HG03025 (cell line): Measurements from ENCODE around the gene CAPN9.
"Not testable (repeated sequence)": the region's sequence is repeated elsewhere in the genome, so short reads cannot be mapped to it uniquely, and the experiment has no call there.

ENCODE experiments used
- ATAC-seq: cut with Tn5 transposase; IDR thresholded peaks from one replicate; pipeline ENCODE4 v1.9.1; 2021; ENCODE audit warnings: mild to moderate bottlenecking, moderate library complexity; ENCODE audit not compliant: unreplicated experiment, low FRiP score

CAPN9 gene

DNA sequence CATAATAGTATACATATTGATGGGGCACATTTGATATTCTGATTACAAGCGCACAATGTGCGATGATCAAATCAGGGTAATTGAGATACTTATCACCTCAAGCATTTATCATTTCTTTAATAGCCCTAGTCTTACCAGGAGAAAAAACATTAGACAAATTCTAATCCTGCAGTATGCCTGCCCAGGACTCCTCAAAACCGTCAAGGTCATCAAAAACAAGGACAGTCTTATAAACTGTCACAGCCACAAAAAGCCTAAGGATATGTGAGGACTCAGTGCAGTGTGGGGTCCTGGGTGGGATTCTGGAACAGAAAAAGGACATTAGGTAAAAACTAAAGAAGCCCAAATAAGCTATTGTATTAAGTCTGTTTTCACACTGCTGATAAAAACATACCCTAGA is 19.1 kb downstream of the CAPN9 start:
- ATAC-seq = no peak

DNA sequence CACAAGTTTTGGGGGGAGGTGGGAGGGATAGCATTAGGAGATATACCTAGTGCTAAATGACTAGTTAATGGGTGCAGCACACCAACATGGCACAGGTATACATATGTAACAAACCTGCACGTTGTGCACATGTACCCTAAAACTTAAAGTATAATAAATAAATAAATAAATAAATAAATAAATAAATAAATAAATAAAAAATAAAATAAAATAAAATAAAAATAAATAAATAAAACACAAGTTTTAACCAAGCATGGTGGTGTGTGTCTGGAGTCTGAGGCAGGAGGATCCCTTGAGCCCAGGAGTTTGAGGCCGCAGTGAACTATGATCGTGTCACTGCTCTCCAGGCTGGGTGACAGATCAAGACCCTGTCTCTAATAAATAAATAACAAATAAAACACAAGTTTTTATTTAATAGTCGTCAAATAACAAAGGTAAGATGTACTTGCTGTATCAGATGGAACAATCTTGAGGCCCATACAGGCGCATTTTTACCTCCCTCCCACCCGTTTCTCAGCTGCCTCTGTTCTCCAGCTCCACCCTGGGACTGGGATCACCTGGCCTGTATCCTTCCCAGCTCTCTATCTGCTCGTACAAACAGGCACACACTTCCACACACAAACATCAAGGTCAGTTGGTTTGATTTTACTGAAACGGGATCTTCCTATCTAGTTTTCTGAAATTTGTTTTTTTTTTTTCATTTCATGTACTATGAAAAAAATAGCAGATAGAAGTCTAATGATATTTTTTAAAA is 20.8 kb downstream of the CAPN9 start:
- ATAC-seq = not testable (repeated sequence)

DNA sequence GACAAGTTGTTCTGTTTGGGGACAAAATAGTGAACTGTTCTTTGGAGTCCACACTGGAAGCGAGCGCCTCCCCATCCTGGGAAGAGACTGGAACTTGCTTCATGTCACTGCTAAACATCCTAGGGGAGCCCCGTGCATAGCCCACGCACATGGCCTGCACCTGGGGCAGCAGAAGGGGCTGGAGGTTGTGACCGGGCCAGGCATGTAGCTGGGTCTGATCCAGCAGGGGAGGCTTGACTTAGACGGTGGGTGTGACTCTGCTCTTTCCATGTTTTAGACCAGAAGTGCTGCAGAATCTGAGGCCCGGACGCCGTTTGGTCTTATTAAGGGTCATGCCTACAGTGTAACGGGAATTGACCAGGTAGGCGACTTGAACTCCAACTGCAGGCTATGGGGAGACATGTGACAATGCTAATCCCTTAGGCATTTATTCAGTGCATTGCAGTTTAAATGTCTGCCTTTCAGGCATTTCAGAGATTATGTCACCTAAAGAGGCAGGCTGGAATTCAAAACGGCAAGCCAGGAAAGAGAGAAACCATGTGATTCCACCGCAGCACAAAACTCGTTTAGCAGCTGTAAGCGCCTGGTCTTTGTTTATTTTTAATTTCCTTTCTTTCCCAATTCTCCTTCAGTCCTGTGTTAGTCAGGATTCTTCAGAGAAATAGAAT is 21.8 kb downstream of the CAPN9 start:
- no peak for ATAC-seq

DNA sequence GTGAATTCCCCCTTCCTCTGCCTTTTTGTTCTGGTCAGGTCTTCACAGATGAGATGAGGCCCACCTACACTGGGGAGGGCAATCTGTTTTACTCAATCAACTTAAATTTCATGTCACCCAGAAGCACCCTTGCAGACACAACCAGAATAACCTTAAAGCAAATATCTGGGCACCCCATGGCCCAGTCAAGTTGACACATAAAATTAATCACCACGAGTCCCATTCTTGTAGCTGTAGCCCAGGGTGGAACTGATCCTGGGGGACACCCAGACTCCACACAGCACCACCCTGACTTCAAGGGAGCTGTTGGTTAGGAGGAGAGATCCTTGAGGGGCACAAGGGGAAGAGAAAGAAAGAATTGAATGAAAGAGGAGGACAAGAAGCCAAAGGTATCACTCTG is 23.1 kb downstream of the CAPN9 start:
- no peak for ATAC-seq

DNA sequence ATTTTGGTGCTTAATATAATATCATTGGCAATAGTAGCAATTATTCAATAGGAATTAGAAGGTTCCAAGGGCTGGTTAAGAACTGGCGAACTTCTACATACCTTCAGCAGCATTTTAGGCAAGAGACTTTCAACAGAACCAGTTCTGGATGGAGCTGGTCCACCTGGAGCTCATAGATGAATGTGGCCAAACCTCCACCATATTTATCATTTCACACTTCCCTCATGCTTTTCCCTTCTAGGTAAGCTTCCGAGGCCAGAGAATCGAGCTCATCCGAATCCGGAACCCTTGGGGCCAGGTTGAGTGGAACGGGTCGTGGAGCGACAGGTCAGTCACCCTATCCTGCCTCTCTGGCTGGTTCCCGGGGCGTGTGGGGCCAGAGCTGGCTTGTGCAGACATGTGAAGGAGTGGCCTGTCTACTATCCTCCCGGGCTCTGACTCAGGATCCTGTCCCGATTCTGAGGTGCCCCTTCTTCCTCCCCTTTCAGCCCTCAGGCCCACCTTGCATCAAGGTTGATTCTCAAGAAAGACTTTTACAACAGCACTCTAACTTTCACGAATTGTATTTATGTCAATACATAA is 24.7 kb downstream of the CAPN9 start:
- no peak for ATAC-seq

DNA sequence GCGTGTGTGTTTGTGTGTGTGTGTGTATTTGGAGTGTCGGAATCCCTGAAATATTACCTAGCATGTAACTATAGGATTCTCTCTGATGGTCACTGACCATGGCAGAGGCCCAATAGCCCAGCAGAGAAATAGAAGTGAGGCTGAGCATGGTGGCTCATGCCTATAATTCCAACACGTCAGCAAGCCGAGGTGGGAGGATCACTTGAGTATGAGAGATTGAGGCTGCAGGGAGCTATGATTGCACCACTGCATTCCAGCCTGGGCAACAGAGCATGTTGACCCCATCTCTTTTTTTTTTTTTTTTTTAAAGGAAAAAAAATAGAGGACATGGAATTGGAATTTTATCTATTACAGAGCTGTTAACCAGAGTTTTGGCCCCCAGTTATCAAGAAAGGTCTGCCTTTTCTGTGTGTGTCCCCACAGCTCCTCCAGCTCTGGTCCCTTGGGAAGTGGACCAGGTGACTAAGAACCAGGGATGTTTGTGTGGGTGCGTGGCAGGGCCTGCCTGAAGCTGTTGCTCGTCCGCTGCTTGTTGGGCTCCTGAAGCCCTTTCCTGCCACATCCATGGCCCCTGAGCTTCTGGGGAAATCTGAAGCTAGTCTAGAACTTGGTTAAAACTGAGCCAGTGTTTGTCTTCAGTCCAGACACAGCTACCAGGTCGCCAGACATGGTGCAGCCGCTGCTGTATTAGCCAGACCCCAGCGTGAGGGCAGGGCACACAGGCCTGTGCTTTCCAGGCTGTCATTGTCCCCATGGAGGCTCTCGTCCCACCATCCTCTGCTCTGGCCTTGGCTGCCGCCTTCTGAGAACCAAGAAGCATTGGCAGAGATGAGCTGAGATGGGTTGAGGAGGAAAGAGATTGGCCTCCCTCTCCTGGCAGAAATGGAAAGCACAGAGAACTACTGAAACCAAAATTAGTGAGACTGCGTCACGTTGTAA is 25.5 kb downstream of the CAPN9 start:
- no peak for ATAC-seq

DNA sequence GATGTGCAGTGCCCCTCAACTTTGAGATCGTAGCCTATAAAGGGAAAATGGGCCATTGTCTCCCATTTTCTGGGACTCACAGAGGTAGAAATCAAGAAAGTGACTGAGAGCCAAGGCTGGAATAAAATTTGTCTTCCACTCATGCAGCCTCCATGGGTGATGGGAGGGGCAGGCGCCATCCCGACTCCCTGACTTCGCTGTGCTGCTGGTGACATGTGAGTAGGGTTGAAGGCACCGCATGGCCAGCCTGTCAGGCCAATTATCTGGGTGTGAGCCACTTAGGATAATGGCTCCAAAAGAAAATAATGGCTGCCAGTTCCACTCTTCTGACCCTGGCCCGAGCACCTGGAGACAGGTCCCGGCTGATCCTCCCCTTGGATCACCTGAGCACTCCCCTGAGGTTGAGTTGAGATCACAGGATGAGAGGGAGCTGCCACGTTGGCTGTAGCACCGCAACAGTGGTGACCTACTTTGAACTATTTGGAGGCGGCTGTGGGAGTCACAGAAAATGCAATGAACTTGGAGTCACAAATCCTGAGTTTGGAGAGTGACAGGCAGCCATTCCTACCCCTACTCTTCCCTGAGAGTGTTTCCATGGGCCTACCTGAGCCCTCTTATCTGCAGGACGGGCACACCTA is 26.3 kb downstream of the CAPN9 start:
- ATAC-seq = no peak

DNA sequence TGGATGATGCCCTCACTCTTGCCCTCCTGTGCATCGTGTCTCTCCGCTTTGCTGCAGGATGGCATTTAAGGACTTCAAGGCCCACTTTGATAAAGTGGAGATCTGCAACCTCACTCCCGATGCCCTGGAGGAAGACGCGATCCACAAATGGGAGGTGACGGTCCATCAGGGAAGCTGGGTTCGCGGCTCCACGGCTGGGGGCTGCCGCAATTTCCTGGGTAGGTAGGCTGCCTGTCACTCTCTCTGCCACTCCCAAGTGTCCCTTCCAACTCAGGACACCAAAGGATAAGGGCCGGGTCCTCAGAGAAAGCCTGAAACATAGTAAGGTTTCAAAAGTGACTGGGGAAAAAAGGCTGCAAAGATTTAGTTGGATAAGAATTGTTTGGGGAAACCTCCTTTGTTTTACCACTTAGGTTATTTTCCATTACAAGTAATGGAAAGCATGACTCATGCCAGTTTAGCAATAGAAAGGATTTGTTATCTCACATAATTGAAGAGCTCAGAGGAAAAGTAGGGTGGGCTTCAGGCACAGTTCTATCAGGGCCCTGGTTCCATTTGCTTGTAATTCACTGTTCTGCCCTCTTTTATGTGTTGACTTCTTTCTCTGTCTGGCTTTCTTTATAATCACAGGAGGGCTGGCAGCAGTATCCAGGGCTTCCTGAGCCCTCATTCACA is 31.9 kb downstream of the CAPN9 start:
- ATAC-seq = no peak

DNA sequence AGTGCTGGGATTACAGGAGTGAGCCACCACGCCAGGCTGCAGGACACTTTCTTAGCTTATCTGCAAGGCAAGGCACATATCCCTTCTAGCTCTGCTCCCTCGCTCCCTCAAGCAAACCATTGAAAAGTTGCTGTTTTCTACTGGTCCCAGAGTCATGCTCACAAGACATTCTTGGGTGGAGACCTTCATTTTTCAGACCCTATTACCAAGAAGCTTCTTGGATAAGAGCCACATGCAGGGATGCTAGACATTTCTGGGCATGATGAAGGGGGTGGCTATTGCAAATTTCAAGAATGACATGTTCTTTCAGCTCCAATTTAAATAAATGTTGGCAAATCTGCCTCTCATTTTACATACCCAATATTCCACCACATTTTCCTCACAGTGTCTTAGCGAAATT is 33.9 kb downstream of the CAPN9 start:
- no peak for ATAC-seq

DNA sequence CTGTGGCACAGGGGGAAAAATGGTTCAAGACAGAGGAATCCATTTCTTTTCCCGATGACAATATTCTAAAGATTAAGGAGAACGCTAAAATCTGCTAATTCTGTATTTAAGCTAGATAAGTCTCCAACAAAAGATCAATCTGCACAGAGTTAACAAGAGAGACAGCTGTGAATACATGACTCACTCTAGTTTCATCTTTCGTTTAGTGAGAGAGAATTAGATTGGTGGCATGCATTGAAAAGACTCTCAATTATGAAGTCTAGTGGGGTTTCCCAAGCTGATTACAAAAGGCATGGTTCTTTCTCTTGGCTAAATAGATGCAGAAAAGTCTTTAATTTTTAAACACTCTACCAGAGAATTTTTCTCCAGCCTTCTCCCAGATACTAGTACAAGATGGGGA is 34.4 kb downstream of the CAPN9 start:
- no peak for ATAC-seq

DNA sequence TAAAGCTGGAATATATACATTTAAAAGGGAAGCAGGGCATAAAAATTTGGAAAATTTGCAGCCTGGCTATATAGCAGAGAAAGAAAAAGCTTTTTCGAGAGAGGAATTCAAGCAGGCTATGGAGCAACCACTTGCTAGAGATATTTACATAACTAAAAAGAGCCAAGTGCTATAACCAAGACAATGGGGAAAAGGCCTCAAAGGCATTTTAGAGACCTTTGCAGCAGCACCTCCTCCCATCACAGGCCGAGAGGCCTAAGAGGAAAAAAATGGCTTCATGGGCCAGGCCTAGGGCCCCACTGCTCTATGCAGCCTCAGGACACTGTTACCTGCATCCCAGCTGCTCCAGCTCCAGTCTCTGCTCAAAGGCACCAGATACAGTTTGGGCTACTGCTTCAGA is 37.0 kb downstream of the CAPN9 start:
- no peak for ATAC-seq

DNA sequence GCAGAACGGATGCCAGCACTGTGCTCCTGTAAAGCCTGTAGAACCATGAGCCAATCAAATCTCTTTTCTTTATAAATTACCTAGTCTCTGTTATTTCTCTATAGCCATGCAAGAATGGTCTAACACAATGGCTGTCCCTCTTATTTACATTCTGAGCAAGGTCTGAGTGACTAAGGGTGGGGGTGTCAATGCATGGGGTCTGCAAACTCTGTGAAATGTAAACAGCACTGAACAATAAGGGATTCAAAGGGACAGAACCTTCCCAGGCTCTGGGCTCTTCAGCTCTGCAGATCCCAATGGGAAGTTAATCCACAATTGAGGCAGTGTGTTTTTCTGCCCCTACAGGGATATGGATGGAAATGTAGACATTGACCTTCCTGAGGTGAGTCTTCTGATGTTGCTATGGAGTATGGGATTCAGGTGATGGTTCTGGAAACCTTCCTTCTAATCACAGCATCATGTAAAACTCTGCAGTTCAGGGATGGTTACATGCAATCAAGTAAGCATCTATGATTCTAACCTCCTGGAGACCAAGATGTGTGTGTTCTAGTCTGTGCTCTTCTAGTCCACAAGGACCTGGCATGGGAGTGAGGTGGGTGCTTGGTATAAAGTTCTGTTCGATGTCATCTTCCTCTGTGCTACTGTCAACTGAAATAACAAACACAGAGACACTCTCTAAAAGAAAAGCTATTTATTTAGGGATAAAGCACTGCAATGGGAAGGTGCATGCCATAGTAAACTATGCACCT is 38.6 kb downstream of the CAPN9 start:
- ATAC-seq = no peak

DNA sequence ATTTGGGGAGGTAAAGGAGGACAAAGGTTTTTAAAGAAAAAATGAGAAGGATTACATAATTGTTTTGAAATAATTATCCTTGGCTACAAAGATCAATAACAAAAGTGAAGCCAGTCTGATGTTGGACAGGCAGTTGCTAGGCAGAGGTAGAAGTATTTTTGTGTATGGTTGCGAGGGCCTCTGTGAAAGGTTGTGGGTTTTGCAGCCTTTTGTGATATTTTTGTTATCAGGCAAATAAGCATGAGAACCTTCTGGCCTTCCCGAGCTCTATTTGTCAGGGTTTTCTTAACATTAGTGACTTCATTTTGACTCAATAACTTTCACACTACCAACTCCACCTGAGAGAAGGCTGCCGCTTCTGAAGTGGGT is 39.2 kb downstream of the CAPN9 start:
- ATAC-seq = no peak

DNA sequence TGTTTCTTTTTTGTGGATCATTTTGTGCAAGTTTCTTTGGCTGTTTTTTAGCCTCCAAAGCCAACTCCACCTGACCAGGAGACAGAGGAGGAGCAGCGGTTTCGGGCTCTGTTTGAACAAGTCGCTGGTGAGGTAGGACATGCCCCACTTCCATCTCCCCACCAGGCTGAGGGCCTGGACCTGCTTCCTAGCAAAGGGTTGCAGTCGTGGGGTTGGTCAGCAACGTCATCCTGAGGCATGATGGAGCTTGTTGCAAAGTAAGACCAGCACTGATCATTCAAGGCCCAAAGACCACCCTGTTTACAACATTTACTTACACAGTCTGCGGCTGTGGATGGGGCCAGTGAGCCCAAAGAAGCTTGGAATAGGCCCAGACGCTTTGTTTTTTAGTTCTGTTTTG is 40.3 kb downstream of the CAPN9 start:
- no peak for ATAC-seq

DNA sequence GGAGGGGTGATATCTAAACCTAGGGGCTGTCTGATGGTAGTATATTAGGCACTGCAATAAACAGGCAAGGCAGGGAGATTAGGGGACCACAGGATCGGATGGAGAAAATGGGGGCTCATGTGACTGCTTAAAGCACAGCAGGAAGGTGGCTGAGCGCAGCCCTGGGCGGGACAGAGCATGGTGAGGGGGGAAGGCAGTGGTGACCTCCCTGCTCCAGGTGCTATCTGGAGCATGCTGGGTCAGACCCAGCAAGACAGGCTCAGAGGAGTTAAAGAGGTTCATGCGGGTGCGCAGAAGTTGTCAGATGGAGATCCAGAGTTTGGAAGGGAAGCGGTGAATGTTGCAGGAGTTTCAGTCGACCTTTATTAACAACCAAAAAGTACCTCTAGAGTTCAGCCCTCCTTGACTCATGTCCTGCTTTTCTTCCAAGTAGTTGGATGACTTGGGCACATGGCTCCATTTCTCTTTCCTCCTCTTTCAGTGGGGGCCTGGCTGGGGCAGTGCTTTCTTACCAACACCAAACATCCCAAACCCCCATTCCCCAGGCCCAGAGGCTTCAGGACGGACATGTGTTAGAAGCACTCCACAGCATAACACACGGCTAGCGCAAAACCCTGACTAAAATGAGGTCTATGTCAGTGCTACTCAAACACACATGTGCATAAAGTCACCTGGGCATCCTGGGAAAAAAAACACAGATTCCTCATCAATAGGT is 41.5 kb downstream of the CAPN9 start:
- ATAC-seq = no peak

DNA sequence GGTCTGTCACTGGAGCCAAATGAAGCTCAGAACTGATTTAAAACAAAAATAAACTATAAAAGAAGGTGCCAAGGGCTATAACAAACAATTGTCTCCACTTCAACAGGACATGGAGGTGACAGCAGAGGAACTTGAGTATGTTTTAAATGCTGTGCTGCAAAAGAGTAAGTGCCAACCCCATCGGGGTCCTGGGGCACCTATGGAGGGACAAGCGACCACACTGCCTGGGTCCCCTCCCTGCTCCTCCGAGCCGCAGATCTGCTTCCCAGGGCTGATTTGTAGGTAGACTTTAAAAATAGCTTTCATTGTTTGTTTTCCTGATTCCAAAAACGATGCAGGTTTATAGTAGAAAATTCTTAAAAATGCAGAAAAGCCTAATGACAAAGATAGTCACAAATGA is 42.8 kb downstream of the CAPN9 start:
- ATAC-seq = no peak

DNA sequence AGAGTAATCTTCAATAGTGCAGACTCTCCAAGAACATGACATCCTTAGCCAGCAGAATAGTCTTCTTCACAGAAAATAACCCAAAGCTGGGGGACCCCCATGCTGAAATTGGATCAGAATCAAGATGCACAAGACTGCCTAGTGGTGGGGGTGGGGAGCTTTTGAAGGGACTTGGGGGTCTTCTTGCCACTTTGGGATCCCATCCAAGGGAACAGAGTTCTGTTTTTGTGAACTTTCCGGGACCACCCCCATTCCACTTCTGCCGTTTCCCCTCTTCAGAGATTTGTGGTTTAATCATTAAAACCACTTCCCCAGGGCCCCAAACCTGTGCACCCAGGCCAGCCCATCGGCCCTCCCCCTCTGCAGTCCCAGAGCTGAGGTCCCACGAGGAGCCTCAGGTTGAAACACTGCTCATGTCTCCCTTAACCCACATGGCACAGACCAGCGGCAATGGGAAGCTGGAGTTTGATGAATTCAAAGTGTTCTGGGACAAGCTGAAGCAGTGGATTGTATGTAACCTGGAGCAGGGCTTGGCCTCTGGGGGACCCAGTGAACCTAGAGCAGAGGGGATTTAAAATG is 44.9 kb downstream of the CAPN9 start:
- no peak for ATAC-seq
